AG09309 (cell line): ENCODE measurements around the gene JPT1.

ENCODE experiments used
- DNase-seq: peaks from one replicate; pipeline ENCODE4 v3.0.0-alpha.2; 2010; ENCODE audit warnings: low read depth
- H3K4me3 ChIP-seq: 2 replicates; pipeline ENCODE4 v1.5.1; 2011; ENCODE audit warnings: mild to moderate bottlenecking, low read depth, low read length, moderate library complexity; ENCODE audit not compliant: control insufficient read depth
- TF ChIP-seq, protein P1 (sequence below): IDR thresholded peaks from 2 replicates; pipeline ENCODE4 v1.5.1; 2011; ENCODE audit warnings: mild to moderate bottlenecking, low read depth, low read length, inconsistent platforms; ENCODE audit not compliant: insufficient read depth, control insufficient read depth; ENCODE audit errors: missing control alignments

Gene JPT1

DNA sequence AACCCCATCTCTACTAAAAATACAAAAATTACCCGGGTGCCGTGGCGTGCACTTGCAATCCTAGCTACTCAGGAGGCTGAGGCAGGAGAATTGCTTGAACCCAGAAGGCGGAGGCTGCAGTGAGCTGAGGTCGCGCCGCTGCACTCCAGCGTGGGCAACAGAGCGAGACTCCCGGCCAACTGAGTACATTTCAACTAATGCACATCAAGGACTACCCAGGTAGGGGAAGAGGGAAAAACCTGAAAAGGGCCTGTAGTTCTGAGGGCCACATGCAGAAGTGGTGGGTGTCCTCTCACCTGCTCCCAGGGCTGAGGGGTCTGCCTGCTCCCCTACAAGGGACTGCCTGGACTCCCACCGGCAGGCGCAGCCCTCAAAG is 67.1 kb downstream of the JPT1 start:
- DNase-seq: no peak
- TF ChIP-seq, protein P1, sequence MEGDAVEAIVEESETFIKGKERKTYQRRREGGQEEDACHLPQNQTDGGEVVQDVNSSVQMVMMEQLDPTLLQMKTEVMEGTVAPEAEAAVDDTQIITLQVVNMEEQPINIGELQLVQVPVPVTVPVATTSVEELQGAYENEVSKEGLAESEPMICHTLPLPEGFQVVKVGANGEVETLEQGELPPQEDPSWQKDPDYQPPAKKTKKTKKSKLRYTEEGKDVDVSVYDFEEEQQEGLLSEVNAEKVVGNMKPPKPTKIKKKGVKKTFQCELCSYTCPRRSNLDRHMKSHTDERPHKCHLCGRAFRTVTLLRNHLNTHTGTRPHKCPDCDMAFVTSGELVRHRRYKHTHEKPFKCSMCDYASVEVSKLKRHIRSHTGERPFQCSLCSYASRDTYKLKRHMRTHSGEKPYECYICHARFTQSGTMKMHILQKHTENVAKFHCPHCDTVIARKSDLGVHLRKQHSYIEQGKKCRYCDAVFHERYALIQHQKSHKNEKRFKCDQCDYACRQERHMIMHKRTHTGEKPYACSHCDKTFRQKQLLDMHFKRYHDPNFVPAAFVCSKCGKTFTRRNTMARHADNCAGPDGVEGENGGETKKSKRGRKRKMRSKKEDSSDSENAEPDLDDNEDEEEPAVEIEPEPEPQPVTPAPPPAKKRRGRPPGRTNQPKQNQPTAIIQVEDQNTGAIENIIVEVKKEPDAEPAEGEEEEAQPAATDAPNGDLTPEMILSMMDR: no peak
- peak overlapping the region; percentile 65 for H3K4me3 ChIP-seq

DNA sequence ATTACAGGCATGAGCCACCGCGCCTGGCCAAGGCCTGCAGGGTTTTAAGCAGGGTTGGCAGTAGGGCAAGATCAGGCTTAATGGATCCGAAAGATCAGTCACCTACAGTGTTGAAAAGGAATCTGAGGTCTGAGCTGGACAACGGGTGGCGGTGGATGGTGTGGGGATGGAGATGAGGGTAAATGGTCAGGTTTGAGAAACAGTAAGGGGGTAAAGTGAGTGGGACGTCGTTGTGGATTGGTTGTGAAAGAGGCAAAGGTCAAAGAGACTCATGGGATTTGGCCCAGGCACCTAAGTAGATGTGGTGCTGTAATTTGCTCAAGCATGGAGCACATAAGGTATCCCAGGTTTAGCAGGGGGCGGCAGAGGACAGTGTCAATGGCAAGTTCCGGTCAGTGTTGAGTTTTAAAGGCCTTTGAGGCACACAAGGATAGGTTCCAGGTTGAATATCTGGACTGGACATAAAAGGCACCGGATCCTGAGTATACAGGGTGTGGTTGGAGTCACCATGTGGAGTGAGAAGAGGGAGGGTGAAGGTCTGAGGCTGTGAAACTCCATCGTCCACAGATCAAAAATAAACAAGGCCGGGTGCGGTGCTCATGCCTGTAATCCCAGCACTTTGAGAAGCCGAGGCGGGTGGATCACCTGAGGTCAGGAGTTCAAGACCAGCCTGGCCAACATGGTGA is 67.7 kb downstream of the JPT1 start:
- H3K4me3 ChIP-seq: no peak overlapping the region
- no peak for DNase-seq
- TF ChIP-seq, protein P1: no peak
